NCI-H1105 treated with DMSO at 0.1 percent for 48 hours (cell line): Measurements from ENCODE around the gene PRMT2.
"Not testable (repeated sequence)": the region's sequence is repeated elsewhere in the genome, so short reads cannot be mapped to it uniquely, and the experiment has no call there.

ENCODE experiments used
- DNase-seq: peaks from one replicate; lab custom pipeline; 2025; lab: John Stamatoyannopoulos, UW

The PRMT2 gene

GRCh38 chr21:46668904-46669303 is 33.4 kb downstream of the PRMT2 start:
- DNase-seq = not testable (repeated sequence)

DNA sequence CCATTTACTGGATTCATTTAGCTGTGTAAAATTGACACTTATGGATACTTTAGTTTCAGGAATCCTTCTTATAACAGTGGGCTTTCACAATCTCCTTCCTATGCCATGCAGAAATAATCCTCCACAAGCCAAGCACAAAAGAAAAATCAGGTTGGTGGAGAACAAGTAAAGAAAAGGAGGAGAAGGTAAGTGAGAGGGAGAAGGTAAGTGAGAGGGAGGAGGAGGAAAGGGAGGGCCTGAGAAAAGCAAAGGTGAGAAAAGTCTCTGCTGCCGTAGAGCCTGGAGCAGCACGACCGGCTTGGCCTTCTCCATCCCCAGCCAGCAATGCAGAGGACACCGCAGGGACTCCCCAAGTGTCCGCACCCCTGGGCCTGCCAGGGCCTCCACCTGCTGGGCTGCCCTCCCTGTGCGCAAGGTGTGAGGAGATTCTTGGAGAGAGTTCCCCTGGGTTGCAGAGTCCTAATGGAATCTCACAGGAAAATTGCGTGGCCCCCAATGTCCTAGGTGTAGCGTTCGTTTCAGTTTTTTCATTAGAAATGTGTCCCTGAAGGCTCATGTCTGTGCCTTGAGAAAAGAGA is 39.0 kb downstream of the PRMT2 start:
- no peak for DNase-seq

DNA sequence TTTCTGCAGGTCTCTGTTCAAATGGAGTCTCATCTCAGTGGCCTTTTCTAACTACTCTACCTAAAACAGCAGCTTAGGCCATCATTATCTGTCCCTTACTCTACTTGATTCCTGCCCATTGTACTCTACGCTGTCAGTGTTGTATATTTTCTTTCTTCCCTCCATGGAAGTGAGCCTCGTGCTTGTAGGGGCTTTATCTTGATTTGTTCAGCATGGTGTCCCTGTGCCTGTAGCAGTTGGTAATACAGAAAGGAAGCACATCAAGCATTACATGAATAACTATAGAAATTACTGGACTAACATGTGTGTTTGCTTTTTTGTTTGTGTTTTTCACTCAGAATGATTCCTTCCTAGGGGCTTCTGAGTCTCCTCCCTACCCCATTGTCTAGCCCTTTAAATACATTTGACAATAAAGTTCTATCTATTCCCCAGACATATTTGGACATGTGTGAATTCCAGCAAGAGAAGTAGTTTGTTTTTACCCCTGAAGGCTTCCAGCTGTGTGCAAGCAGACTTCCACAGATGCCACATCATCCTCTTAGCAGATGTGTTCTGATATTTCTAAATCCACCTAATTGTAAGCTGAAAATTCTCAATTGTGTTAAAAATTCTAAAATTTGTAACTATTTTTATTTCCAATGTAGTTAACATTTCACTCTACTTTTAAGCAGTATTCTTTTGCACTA is 40.3 kb downstream of the PRMT2 start:
- DNase-seq = no peak

GRCh38 chr21:46676542-46676941 is 41.1 kb downstream of the PRMT2 start:
- DNase-seq = not testable (repeated sequence)

- not testable (repeated sequence) for DNase-seq
Observed at GRCh38 chr21:46681593-46681992, 46.1 kb downstream of the PRMT2 start.

DNA sequence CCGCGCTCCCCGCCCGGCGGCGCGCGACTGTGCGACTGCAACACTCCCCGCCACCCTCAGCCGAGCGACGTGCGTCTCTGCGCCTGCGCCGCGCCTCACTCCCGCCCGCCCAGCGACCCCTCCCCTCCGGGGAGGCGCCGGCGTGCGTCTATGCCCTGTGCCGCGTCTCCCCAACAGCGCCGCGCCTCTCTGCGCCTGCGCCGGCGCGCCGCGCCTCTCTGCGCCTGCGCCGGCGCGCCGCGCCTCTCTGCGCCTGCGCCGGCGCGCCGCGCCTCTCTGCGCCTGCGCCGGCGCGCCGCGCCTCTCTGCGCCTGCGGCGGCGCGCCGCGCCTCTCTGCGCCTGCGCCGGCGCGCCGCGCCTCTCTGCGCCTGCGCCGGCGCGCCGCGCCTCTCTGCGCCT is 63.2 kb downstream of the PRMT2 start:
- not testable (repeated sequence) for DNase-seq

GRCh38 chr21:46699104-46699503 is 63.6 kb downstream of the PRMT2 start:
- not testable (repeated sequence) for DNase-seq
